AG09319 (cell line): ENCODE results near the gene SPIRE2.

Experiments used
- DNase-seq: peaks from one replicate; pipeline ENCODE4 v3.0.0-alpha.2; 2010; ENCODE audit warnings: low read depth; ENCODE audit errors: extremely low read depth
- TF ChIP-seq, protein P1 (sequence below): IDR thresholded peaks from 2 replicates; pipeline ENCODE4 v1.5.1; 2011; ENCODE audit warnings: low read depth, mild to moderate bottlenecking, inconsistent platforms, low read length, moderate library complexity

SPIRE2 gene

DNA sequence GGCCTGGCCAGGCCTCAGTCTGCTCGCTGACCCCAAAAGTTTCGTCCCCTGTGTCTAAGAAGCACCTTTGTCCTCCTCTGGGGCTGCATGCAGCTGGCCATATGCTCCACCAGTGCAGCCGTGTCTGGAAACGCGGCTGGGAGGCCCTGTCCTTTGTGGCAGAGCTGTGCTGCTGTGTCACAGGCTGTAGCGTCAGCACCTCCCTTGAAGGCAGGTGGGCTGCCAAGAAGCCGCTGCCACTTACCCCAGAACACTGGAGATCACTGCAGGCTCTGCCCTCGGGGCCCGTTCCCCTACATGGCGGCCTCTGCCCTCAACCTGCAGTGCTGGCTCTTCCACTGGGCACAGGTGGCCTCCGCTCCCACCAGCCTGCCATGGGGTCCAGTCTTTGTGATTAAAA lies 74.7 kb downstream of the SPIRE2 start:
- TF ChIP-seq, protein P1, sequence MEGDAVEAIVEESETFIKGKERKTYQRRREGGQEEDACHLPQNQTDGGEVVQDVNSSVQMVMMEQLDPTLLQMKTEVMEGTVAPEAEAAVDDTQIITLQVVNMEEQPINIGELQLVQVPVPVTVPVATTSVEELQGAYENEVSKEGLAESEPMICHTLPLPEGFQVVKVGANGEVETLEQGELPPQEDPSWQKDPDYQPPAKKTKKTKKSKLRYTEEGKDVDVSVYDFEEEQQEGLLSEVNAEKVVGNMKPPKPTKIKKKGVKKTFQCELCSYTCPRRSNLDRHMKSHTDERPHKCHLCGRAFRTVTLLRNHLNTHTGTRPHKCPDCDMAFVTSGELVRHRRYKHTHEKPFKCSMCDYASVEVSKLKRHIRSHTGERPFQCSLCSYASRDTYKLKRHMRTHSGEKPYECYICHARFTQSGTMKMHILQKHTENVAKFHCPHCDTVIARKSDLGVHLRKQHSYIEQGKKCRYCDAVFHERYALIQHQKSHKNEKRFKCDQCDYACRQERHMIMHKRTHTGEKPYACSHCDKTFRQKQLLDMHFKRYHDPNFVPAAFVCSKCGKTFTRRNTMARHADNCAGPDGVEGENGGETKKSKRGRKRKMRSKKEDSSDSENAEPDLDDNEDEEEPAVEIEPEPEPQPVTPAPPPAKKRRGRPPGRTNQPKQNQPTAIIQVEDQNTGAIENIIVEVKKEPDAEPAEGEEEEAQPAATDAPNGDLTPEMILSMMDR: no peak
- DNase-seq: no peak

GRCh38 chr16:89903908-89904515 lies 75.7 kb downstream of the SPIRE2 start:
- DNase-seq: no peak

DNA sequence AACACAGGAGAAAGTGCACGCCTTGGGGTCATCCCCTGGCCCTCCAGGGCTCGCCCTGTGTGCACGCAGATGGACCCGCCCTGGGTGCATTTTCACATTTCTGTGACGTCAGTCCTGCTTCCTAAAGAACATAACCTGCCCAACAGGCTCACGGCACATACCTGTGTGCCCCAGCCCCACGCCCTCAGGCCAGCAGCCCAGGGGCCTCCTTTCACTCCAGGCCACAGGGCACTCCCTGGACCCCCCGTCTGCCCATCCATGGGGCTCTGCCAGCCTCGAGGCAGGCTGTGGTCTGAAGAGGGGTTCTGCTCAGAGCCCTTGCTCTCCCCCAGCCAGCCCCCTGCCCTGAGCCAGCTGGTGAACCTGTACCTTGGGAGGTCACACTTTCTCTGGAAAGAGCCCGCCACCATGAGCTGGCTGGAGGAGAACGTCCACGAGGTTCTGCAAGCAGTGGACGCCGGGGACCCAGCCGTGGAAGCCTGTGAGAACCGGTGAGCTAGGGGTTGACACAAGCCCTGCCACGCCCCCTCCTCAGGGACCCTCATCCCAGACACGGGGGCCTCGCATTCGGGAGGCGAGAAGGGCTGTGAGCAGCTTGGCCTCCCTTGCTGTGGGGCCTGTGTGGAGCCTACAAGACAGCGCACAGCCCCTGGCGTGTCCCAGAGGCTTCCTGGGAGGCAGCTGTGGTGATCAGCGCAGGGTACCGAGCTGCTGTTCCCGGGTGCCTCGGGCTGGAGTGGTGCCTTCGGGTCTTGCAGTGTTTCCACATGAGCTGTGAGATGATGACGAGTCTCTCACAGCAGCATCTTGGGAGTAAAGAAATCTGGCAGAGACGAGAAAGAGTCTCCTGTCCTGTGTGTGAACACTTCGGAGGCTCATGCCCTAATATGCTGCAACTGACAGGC lies 76.6 kb downstream of the SPIRE2 start:
- TF ChIP-seq, protein P1: no peak

More at GRCh38 chr16:89903908-89904515, 75.7 kb downstream of the SPIRE2 start:
- TF ChIP-seq, protein P1: no peak

DNA sequence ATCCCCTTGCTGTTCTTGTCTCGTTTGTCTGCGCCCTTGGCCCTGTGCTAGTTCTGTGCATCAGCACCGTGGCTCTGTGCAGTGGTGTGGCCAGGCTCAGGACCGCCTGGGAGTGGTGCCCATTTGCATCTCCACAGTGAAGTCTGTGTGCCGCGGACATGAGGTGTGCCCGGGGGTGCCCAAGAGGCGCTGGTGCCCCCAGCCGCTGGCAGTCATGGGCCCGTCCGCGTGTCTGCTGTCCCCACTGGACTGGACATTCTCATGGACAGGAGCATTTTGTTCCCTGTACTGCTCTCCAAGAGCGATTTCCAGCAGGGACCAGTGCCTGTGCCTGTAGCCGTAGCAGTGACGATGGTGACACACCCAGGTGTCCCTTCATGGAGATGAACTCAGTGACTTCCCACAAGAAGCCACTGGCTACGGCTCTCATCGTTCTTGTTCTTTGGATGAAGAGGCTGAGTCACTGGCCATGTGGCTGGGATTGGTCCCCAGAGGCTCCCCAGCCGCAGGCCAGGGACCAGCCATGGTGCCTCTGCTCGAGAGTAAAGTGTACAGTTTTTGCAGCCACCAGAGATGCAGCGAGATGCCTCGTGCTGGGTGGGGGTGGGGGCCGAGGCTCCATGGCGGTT lies 77.3 kb downstream of the SPIRE2 start:
- DNase-seq: no peak
- TF ChIP-seq, protein P1: no peak

More for the DNA sequence above, 76.6 kb downstream of the SPIRE2 start:
- DNase-seq: no peak

GRCh38 chr16:89906140-89907025 lies 78.1 kb downstream of the SPIRE2 start:
- TF ChIP-seq, protein P1: no peak
- DNase-seq: no peak

GRCh38 chr16:89907055-89907814 lies 79.0 kb downstream of the SPIRE2 start:
- DNase-seq: no peak
- TF ChIP-seq, protein P1: no peak
